Daoy (cell line): ENCODE results near the gene KIAA1671. TPM values are rescaled to one million over a fixed set of nuclear protein-coding genes. Genes with fewer than 3 reads are reported as not detected.
A peak's percentile ranks its signal among the peaks of the same experiment; 100 is the strongest.

Experiments
- DNase-seq: peaks from one replicate; pipeline ENCODE4 v3.0.0-alpha.2; 2015; ENCODE audit warnings: low read depth
- total RNA-seq: library from RNA; depleted of rRNA; stranded (reverse); fragments of >200 nt; shearing (Covaris generic); gene quantifications from 2 replicates; pipeline ENCODE4 v1.2.3, GENCODE V29; 2014

The KIAA1671 gene
- total RNA-seq, 1 experiment from 2014 or later: 5.5 TPM

DNA sequence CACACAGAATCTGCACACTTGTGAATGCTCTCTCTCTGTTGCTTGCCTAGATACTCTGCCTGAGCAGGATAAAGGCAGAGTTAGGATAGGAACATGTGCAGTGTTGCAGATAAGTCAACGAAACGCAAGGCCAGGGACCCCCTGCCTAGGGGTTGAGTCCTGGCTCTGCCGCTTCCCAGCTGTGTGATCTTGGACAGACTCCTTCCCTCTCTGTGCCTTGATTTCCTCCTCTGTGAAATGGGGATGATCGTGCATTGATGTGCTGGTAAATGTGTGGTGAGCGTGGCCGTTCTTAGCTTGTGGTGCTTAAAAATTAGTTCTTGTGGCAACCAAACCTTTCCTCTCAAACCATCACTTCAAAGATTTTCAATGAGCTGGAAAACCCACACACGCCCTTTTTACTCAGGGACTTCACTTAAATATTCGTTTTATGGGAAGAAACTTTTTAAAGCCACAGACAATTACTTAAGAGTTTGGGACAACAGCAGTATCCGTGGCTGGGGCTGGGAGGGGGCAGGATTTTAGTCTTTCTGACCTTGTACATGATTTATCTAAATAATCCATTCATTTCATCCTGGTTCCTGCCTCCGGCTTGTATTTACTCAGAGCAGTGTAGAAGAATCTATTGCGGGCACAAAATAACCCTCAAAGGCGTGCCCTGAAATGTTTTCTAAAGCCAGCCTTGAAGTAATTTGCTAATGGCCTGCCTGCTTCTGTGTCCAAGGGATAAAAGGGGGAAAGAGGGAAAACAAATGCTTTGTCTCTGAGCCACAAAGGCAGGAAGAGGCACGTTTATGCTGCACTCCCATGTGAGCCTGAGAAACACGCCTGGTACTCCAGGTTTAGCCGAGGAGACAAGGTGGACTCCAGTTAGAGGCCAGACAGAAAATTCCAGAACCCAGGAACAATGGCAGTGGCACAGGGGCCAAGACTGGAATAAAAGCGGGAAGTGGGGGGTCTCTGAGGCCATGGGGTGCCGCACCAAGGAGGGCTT, 162.2 kb downstream of the KIAA1671 start:
- no peak for DNase-seq

DNA sequence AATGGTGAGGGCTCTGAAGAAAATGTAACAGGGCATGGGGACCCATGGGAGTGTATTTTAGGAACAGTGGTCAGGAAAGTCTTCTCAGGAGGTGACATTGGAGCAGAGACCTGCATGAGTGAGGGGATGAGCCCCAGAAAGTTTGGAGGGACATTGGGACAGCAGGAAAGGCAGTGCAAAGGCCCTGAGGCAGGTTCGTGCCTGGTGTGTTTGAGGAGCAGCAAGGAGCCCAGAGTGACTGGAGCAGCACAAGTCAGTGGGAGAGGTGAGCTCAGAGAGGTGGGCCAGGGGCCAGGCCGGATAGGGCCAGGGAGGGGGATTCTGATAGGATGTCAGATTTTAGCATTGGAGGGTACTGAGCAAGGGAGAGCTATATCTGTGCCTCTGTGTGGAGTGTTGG, 167.1 kb downstream of the KIAA1671 start:
- DNase-seq: no peak

DNA sequence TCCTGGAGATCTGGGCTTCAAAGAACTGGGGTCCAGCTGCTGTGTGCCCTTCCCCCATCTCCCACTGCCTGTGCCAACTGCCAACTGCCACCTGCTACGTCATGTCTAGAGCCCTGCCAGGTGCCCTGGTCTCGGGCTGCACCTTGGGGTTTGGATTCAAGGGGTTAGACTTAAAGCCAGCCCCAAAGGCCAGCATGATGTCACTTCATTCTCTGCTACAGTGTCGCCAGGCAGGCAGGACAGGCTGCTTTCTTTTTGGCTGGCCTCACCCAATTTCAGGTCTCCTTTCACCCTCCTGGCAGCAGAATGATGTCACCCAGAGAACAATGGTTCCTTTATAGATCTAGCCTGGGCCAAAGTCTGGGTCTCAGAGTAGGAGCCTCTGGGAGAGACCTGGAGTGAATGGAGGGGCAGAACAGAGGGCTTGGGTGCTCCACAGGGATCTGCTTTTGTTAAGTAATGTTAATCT, 167.6 kb downstream of the KIAA1671 start:
- DNase-seq: peak; percentile 49

DNA sequence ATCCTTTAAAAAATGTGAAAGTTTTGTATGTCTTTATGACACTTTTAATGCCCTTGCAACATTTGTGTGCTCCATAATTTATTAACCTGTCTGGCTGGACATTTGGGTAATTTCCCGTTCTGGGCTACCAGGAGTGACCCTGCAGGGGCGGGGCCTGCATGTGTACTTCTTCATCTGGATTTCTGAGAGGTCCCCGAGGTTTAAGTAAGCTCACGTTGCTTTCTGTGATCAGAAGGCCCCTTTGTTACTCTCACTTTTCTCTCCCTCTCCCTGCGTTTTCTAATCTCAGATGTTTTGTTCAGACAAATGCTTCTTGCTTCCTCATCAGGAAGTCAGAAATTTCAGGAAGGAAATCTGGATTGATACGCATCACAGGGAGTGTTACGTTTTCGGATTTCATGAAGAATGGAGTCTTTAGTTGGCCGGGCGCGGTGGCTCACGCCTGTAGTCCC, 168.3 kb downstream of the KIAA1671 start:
- DNase-seq: no peak

DNA sequence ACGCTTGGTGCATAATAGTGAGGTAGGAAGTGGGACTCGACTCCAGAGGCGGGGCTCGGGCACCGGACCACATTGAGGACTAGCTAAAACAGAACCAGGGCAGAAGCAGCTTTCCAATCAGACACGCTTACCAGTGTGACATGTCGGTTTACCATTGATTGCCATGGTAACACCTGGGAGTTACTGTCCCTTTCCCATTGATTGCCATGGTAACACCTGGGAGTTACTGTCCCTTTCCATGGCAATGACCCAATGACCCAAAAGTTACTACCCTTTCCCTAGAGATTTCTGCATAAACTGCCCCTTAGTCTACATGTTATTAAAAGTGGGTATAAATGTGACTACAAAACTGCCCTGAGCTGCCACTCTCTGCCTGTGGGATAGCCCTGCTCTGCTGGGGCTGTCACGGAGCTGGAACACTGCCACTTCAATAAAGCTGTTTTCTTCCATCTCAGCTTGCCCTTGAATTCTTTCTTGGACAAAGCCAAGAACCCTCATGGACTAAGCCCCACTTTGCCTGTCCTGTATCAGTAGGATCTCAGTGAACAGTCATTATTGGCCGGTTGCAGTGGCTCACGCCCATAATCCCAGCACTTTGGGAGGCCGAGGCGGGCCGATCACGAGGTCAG, 169.7 kb downstream of the KIAA1671 start:
- no peak for DNase-seq

DNA sequence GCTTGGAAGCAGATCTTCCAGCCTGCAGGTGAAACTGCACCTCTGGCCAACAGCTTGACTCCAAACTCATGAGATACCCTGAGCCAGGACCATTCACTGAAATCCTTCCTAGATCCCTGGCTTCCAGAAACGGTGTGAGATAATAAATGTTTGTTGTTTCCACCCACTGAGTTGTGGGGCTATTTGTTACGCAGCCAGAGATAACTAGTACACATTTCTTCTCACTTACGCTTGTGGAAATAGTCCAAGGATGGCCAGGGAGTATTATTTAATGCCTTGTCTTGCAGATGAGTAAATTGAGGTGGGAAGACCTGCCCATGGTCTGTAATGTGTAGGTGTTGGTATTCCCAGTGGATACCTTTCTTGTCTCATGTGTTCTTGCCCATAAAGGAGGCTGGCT, 171.2 kb downstream of the KIAA1671 start:
- DNase-seq: no peak

DNA sequence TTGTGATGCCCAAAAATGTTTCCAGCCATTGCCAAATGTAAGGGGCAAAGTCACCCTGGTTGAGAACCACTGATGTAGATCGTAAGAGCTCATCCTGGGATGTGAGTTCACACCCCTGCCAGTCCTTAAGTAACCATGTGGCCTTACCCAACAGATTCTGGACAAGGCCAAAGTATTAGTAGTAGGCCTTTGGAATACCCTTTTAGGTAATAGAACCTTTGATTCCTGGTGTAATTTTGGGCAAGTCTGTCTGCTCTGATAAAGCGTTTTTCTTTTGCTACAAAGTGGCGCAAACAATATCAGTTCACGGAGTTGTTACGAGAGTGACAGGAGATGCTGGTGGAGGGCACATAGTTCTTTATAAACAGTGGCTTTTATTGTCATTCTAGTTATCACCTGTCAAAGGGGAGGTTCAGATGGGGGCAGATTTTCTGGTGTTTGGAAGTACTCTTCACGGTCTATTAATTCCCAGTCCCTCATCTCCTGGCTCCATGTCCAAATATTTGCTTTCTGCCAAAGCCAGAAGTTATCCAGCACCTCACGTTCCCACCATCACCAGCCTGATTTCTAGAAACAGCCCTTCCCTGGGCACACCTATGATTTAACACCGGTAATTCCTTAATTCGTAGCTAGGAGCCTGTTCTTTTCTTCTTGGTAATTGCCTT, 173.3 kb downstream of the KIAA1671 start:
- no peak for DNase-seq

DNA sequence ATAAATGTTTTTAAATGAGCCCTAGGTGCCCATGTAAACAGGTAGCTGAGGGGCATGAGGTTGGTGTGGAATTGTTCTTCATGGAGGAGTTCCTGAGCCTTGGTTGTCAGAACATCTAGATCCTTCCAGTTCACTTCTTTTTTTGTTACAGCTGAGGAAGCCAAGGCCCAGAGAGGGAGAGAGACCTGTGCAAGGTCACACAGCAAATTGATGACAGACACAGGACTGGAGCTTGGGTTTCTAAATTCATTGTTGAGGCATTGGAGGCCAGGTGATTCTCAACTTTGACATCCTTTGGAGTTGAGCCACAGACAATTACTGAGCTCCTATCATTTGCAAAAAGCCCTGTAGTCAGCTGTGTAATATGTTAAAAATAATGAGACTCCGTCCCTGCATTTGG, 174.0 kb downstream of the KIAA1671 start:
- DNase-seq: no peak

DNA sequence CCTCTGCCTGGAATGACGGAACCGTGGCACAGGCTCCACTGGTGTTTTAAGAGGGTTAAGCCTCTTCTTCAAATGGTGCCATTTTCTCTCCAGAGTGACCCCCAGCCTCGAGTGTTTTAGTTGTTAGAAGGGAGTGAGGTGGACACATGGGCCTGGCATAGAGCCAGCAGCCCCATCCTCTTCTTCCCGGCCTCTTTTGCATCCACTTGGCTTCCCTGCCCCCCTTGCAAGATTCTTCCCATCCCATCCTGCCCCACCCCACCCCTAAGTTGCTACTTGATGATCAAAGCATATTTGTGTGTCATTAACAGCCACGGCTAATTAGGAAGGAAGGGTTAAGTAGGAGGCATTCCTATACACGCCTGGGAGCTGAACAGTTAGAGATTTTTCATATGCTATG, 174.8 kb downstream of the KIAA1671 start:
- no peak for DNase-seq

DNA sequence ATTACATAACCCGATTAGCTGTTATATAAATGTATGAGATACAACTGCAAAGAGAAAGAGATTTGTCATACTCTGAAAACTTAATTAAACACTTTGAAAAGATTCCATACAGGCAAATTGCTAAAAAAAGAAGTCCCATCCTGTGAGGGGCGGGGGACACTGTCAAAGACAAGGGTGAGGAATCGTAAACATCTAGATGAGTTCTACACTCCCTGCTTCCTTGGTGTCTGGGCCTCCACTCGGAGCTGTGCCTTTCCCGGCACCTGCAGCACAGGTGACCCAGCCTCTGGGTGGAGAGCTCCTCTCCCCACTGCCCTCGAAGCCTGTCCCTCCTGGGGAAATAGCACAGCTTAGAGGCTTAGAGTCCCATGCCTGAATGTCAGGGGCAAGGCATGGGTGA, 177.9 kb downstream of the KIAA1671 start:
- no peak for DNase-seq

DNA sequence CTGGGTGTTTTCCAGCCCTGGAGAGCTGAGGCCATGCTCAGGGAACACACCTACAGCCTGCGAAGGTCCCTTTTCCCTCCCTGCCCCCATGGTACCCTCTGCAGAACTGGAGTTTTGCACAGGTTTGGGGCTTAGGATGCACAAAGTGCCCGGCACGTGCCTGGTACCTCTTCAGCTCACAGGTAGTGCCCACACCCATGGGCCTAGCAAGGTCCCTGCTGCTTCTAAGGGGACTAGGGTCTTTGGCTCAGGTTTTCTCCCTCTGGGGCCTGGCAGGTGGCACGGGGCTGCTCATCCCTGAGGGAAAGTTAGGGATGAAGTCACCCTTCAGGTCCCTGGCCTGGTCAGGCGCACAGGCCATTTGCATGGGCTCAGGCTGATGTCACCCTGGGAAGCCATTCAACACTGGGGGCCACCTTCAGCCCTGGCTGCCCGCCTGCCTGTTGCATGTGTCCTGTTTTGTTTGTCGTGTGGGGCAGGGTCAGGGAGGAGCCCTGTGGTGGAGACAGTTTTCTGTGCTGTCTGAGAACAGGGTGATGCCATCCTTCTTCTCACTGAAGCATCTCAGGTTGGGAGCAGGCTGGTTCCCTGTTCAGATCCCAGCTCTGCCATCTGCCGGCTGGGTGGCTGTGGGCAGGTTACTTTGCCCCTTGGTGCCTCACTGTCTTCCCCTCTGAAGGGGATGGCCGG, 178.8 kb downstream of the KIAA1671 start:
- DNase-seq: no peak

DNA sequence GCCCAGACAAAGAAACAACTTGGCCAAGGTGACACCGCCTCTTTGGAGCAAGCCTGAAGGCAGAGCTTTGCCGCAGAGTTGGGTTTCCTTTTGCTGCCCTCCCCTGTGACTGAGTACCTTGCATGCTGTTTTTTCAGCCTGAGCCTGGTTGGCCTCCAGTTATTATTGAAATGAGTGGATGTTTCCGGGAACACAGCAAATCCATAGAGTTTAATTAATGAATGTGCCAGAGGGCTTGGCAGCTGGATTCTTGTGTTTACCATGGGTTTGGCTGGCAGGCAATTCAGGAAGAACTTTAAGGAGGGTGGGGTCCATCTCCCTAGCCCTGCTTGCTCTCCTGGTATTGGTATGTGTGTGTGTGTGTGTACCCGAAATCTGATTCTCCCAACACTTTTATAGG, 181.5 kb downstream of the KIAA1671 start:
- DNase-seq: peak; percentile 10

DNA sequence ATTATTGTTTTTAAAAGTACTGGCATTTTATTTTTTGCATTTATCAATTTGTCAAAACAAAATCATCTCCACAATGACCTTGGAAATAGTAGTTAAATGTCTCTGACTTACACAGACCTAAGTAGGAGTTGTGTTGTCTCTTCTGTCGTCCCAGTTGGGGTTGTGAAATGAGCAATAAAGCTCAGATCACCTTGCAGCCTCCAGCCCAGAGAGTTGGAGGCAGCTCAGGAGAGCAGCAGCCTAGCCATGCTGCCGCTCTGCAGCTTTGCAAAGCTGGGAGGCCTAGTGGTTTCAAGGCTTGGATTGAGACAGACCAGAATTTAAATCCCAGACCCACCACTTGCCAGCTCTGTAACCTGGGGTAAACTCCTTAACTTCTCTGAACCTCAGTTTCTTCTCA, 181.9 kb downstream of the KIAA1671 start:
- no peak for DNase-seq

DNA sequence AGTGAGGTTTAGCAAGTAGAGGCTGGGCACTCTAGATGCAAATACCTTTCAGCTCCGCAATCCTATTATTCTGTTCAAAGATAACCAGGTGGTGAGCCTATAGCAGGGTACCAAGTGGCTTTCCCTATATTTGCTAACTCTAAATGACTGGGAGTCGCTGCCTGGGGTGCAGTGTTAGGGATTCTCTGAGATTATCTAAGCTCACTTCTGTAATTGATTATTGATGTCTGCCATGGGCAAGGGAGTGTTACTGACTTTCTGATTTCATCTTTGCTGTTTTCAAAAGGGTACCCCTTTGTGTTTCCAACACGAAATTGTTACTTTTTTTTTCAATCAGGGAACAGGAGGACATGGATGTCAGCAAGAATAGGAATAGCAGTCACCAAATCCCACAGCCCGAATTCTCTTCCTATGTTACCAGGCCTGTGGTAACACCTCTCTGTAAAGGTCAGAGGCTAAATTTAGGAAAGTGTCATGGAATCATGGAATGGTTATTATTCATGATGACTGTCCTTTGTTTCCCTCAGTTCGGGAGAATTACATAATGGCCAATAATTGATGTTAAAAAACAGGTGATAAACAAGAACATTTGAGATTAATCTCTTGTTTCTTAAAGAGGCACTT, 184.5 kb downstream of the KIAA1671 start:
- no peak for DNase-seq

DNA sequence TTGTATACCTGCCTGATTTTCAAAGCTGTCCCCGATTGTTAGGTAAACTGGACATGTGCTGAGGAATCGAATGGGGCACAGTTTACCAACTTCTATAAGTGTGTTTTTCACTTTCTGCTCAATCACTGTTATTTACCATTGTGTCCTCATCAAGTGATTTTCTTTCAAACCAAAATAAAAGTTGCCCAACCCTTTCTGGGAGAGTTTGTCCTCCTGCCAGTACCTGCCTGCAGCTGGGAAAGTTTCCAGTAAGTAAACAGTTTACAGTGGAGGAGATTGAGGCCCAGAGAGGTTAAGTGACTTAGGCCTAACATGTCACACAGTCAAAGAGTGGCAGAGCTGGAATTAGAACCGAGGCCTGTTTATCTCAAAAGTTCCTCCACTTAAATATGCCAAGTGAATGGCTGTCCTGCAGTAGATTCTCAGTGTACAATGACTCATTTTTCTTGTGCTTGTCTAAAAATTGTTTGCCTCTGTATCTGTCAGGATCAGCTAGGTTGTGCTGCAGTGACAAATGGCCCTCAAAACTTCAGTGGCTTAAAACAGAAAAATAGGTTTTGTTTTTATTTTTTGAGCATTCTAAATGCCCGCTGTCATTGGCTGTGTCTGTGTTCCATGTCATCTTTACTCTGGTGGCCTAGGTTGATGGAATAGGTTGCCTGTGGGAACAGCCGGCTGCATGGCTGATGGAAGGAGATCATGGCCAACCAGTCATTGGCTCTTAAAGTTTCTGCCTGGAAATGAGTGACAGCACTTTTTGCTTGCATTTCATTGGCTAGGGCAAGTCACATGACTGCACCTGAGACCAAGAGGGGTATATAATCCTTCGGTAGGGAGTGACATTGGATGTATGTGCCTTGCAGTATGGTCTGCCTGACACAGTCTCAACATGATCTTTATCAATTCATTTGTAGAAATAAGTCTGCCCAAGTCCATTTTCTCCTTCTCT, 185.3 kb downstream of the KIAA1671 start:
- no peak for DNase-seq

DNA sequence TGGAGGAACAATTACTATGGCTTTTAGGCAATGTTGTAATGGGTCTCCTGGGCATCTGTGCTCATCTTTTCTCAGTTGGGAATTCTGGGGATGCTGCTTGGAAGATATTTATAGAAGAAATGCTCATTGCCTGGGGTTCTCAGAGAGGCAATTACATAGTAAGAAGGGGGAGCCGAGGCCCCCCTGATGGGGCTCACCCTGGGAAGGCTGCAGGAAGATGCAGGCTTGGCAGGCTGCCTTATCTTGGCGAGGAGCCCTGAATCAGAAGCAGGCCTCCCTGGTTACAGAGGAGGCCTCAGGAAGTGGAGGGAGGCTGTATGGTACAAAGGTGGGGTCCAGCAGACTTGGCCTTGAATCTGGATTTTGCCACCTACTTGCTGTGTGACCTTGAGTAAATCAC, 186.5 kb downstream of the KIAA1671 start:
- DNase-seq: no peak

DNA sequence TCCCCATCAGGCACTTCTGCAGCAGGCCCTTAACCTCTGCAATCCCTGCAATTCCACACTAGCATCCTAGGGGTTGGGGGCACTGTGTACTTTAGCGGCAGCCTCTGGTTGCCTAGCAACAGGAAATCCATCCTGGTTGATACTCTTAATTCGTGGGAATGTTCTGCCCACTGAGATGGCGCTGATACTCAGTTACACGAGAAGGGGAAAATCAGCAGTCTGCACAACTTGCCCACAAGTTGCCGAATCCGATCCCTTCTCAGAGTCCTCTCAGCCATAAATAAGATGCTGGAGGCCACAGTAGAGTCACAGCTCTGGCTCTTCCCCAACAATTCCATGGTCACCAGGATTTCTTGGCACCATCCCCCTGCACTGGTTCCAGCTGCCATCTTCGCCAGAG, 189.6 kb downstream of the KIAA1671 start:
- DNase-seq: no peak

DNA sequence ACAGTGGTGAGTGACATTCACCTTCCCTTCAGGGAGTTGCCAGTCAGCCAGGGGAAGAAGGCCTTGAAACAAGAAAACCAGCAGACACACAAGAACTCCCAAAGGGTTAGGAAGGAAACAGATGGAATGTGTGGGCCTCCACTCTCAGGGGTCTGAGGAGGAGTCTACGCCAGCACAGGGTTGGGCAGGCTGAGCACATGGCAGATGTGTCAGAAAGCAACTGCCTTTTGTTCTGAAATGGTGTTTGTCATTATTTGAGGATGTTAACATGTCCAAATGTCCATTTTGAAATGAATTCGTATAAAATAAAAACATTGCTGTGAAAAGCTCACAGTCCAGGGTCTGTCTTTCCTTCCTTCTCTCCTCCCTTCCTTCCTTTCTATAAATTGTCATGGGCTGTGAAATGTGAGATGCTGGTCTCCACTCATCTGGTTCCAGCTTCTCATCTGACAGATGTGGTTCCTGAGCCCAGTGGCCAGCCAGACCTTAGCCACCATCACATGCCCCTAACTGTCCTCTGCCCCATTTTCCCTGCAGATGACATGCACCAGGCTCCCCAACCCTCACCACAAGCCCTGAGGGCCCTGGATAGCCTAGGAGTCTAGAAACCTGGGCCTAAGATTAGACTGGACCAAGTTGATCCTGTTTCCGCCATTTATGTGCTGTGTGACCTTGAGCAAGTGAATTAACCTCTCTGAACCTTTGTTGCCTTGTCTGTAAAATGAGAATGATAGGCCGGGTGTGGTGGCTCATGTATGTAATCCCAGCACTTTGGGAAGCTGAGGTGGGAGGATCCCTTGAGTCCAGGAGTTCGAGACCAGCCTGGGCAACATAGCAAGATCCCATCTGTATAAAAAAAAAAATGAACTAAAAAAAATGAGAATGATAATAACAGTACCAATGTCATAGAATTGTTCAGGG, 190.9 kb downstream of the KIAA1671 start:
- DNase-seq: no peak

DNA sequence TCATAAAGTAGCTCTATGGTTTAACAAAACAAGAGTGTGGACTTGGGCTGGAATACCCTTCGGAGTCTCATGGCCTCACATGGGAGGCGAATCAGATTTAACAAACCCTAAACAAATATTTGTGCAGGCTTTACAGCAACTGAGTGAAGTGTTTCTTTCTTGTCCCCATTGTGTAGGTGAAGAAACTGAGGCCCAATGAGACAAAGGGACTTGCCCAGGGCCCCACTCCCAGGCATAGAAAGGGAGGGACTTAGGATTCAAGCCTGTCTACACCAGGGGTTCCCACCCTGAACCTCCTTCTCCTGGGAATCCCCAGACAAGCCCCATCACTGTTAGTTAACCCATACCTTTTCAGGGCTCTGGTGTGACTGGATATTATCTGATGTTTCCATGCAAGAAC, 192.0 kb downstream of the KIAA1671 start:
- no peak for DNase-seq
